HG02678 (cell line): ENCODE data around the gene RCAN1.
"Not testable (repeated sequence)": the region's sequence is repeated elsewhere in the genome, so short reads cannot be mapped to it uniquely, and the experiment has no call there.

Experiments
- ATAC-seq: cut with Tn5 transposase; IDR thresholded peaks from one replicate; pipeline ENCODE4 v1.9.1; 2021; ENCODE audit warnings: mild to moderate bottlenecking, moderate library complexity; ENCODE audit not compliant: unreplicated experiment

The RCAN1 gene

DNA sequence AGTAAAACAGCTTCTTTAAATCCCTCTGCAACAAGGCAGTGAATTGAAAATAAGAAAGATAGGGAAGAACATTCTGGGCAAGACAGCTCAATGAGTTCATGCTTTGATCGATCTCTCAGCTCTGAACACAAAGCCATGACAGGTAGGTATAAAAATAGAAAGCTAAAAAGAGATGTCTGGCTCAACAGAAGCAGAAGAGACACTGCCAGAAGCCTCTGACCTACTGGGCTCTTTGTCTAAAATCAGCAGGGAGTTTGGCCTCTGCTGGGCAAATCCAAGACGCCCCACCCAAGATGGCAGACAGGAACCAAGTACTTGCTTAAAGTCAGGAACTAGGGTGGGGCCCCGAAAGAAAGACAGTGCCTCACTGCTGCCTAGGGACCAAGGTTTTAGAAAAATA lies 147.6 kb downstream of the RCAN1 start:
- ATAC-seq, result not testable (repeated sequence)
